ENCODE measurements around the gene REXO1. TPM values are rescaled to one million over a fixed set of nuclear protein-coding genes. Genes with fewer than 3 reads are reported as not detected.

Gene REXO1
- total RNA-seq, 8 experiments from 2014 or later: 6.3 to 20.9 (median 11.1) TPM

GRCh38 chr19:1849886-1850398, 1.7 kb upstream of the REXO1 start:
- peaks cover 28 to 40% of the 10 kb centered on the region in 2 donors for H3K4me1 ChIP-seq (replicated peaks in 1 of 2)
- WGBS, 10 experiments: 60 to 100% (median 75%) methylated on average over 1 to 8 of the region's 10 CpGs; no CpG with 5 or more reads in 2 of the 10 experiments
- no peak overlapping the region for H3K4me3 ChIP-seq
- in situ Hi-C loops (cut with MboI; ENCODE audit: low pct_unique_long_range_greater_than_20kb in 2 of 9, low sequenced_read_pairs in 9 of 9, unreplicated experiment in 9 of 9): no loop called here
- no peak for ATAC-seq (replicated peaks in 6 of 8)
- no peak overlapping the region for H3K27ac ChIP-seq

- ATAC-seq (replicated peaks in 6 of 8): no peak
- H3K4me3 ChIP-seq: no peak overlapping the region
- WGBS, 10 experiments: 0 to 82% (median 53%) methylated on average over 1 to 4 of the region's 5 CpGs; no CpG with 5 or more reads in 4 of the 10 experiments
- no peak overlapping the region for H3K27ac ChIP-seq
- in situ Hi-C loops (cut with MboI; ENCODE audit: low pct_unique_long_range_greater_than_20kb in 2 of 9, low sequenced_read_pairs in 9 of 9, unreplicated experiment in 9 of 9): no loop called here
- H3K4me1 ChIP-seq (replicated peaks in 1 of 2): peaks cover 19 to 32% of the 10 kb centered on the region in 2 donors
Measured at GRCh38 chr19:1849132-1849474, 820 bp upstream of the REXO1 start.

GRCh38 chr19:1847684-1848398, 442 bp downstream of the REXO1 start:
- peak in 4 of 8 experiments; percentile 4 to 69 (median 60) for ATAC-seq (replicated peaks in 6 of 8)
- Histone ChIP-seq H3K4me3 (peak overlapping the region; percentile 69 to 98 (median 93)), H3K27ac (peak overlapping the region; percentile 100), H3K4me1 (replicated peaks in 1 of 2) (peaks cover 14 to 26% of the 10 kb centered on the region in 2 donors)
- 0 to 1% (median 0%) methylated on average over 3 to 17 of the region's 72 CpGs; no CpG with 5 or more reads in 7 of the 10 experiments for WGBS, 10 experiments
- in situ Hi-C loops (cut with MboI; ENCODE audit: low pct_unique_long_range_greater_than_20kb in 2 of 9, low sequenced_read_pairs in 9 of 9, unreplicated experiment in 9 of 9): no loop called here

- WGBS, 10 experiments: 4 to 50% (median 18%) methylated on average over 2 to 11 of the region's 12 CpGs; no CpG with 5 or more reads in 3 of the 10 experiments
- in situ Hi-C loops (cut with MboI; ENCODE audit: low pct_unique_long_range_greater_than_20kb in 2 of 9, low sequenced_read_pairs in 9 of 9, unreplicated experiment in 9 of 9): no loop called here
- H3K27ac ChIP-seq: peak overlapping the region; percentile 100
- peaks cover 10 to 23% of the 10 kb centered on the region in 2 donors for H3K4me1 ChIP-seq (replicated peaks in 1 of 2)
- no peak for ATAC-seq (replicated peaks in 6 of 8)
- H3K4me3 ChIP-seq: peak overlapping the region; percentile 69 to 98 (median 93)
Measured at GRCh38 chr19:1847348-1847683, 967 bp downstream of the REXO1 start.

GRCh38 chr19:1846517-1847204, 1.6 kb downstream of the REXO1 start:
- in situ Hi-C loops (cut with MboI; ENCODE audit: low pct_unique_long_range_greater_than_20kb in 2 of 9, low sequenced_read_pairs in 9 of 9, unreplicated experiment in 9 of 9): no loop called here
- no peak for ATAC-seq (replicated peaks in 6 of 8)
- peak overlapping the region in 3 of 5 donors; percentile 77 to 98 (median 93) for H3K4me3 ChIP-seq
- H3K4me1 ChIP-seq (replicated peaks in 1 of 2): peaks cover 6 to 21% of the 10 kb centered on the region in 2 donors
- no peak overlapping the region for H3K27ac ChIP-seq
- 76 to 95% (median 82%) methylated on average over 2 to 17 of the region's 29 CpGs; no CpG with 5 or more reads in 2 of the 10 experiments for WGBS, 10 experiments

- in situ Hi-C loops (cut with MboI; ENCODE audit: low pct_unique_long_range_greater_than_20kb in 2 of 9, low sequenced_read_pairs in 9 of 9, unreplicated experiment in 9 of 9): no loop called here
- WGBS, 10 experiments: 80 to 98% (median 95%) methylated on average over 1 to 7 of the region's 11 CpGs; no CpG with 5 or more reads in 5 of the 10 experiments
- no peak overlapping the region for H3K27ac ChIP-seq
- H3K4me3 ChIP-seq: no peak overlapping the region
- peaks cover 6 to 28% of the 10 kb centered on the region in 2 donors for H3K4me1 ChIP-seq (replicated peaks in 1 of 2)
- ATAC-seq (replicated peaks in 6 of 8): no peak
Measured at GRCh38 chr19:1845642-1846041, 2.6 kb downstream of the REXO1 start.

- H3K4me3 ChIP-seq: no peak overlapping the region
- WGBS, 10 experiments: 96 to 100% (median 100%) methylated on average over 2 to 4 of the region's 16 CpGs; no CpG with 5 or more reads in 6 of the 10 experiments
- peaks cover 6 to 30% of the 10 kb centered on the region in 2 donors for H3K4me1 ChIP-seq (replicated peaks in 1 of 2)
- H3K27ac ChIP-seq: no peak overlapping the region
- no peak for ATAC-seq (replicated peaks in 6 of 8)
- in situ Hi-C loops (cut with MboI; ENCODE audit: low pct_unique_long_range_greater_than_20kb in 2 of 9, low sequenced_read_pairs in 9 of 9, unreplicated experiment in 9 of 9): no loop called here
Measured at GRCh38 chr19:1845125-1845515, 3.2 kb downstream of the REXO1 start.

- peaks cover 6 to 34% of the 10 kb centered on the region in 2 donors for H3K4me1 ChIP-seq (replicated peaks in 1 of 2)
- WGBS, 10 experiments: 30 to 100% (median 60%) methylated on average over 1 to 4 of the region's 19 CpGs; no CpG with 5 or more reads in 5 of the 10 experiments
- no peak overlapping the region for H3K27ac ChIP-seq
- no peak overlapping the region for H3K4me3 ChIP-seq
- in situ Hi-C loops (cut with MboI; ENCODE audit: low pct_unique_long_range_greater_than_20kb in 2 of 9, low sequenced_read_pairs in 9 of 9, unreplicated experiment in 9 of 9): no loop called here
- ATAC-seq (replicated peaks in 6 of 8): no peak
Measured at GRCh38 chr19:1844513-1845124, 3.7 kb downstream of the REXO1 start.

- H3K4me1 ChIP-seq (replicated peaks in 1 of 2): peaks cover 6 to 34% of the 10 kb centered on the region in 2 donors
Measured at GRCh38 chr19:1843646-1844394, 4.5 kb downstream of the REXO1 start.

GRCh38 chr19:1843116-1843515, 5.2 kb downstream of the REXO1 start:
- ATAC-seq (replicated peaks in 6 of 8): no peak
- in situ Hi-C loops (cut with MboI; ENCODE audit: low pct_unique_long_range_greater_than_20kb in 2 of 9, low sequenced_read_pairs in 9 of 9, unreplicated experiment in 9 of 9): no loop called here
- Histone ChIP-seq H3K4me3 (no peak overlapping the region), H3K27ac (peak overlapping the region in 1 of 2 donors; percentile 30), H3K4me1 (replicated peaks in 1 of 2) (peaks cover 6 to 35% of the 10 kb centered on the region in 2 donors)
- 80% methylated on average over 2 of the region's 22 CpGs; no CpG with 5 or more reads in 9 of the 10 experiments for WGBS, 10 experiments

More at GRCh38 chr19:1843646-1844394, 4.5 kb downstream of the REXO1 start:
- Histone ChIP-seq H3K4me3 (no peak overlapping the region), H3K27ac (peak overlapping the region in 1 of 2 donors; percentile 30)
- no peak for ATAC-seq (replicated peaks in 6 of 8)
- in situ Hi-C loops (cut with MboI; ENCODE audit: low pct_unique_long_range_greater_than_20kb in 2 of 9, low sequenced_read_pairs in 9 of 9, unreplicated experiment in 9 of 9): no loop called here
- 74 to 100% (median 93%) methylated on average over 1 to 9 of the region's 25 CpGs; no CpG with 5 or more reads in 5 of the 10 experiments for WGBS, 10 experiments

GRCh38 chr19:1841209-1841924, 6.9 kb downstream of the REXO1 start:
- Histone ChIP-seq H3K4me3 (no peak overlapping the region), H3K27ac (no peak overlapping the region), H3K4me1 (replicated peaks in 1 of 2) (peaks cover 0 to 32% of the 10 kb centered on the region in 2 donors)
- 0 to 100% (median 81%) methylated on average over 1 to 7 of the region's 35 CpGs; no CpG with 5 or more reads in 4 of the 10 experiments for WGBS, 10 experiments
- in situ Hi-C loops (cut with MboI; ENCODE audit: low pct_unique_long_range_greater_than_20kb in 2 of 9, low sequenced_read_pairs in 9 of 9, unreplicated experiment in 9 of 9): no loop called here
- ATAC-seq (replicated peaks in 6 of 8): no peak

All from motor neuron (in vitro differentiated cells).